Measurements from ENCODE around the gene SPC24.

Gene SPC24, protein sequence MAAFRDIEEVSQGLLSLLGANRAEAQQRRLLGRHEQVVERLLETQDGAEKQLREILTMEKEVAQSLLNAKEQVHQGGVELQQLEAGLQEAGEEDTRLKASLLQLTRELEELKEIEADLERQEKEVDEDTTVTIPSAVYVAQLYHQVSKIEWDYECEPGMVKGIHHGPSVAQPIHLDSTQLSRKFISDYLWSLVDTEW

DNA sequence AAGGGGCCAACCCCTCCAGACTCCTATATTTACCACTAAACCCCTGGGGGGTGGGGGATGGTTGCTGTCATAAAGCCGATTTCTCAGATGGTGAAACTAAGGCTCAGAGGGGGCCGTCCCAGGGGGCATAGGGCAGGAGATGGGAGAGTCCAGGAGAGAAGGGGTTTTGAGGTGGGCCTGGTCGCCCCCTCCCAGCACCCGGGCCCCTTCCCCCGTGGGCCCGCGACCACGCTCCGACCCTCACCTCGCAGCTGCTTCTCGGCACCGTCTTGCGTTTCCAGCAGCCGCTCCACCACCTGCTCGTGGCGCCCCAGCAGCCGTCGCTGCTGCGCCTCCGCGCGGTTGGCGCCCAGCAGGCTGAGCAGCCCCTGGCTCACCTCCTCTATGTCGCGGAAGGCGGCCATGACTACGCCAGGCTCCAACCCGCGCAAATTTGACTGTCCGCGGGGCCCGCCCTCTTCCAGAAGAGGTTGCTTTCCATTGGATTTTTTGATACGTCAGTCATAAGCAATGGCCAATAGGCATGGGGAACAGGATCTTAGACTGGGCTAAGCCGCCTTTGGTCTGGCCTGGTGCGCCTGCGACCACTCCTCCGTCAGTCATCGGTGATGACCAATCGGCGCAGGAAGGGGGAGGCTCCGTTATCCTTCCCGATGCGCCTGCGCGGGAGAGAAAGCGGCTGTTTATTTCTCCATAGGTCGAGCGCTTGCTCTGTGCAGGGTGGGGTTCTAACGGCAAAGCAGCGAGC, at the start of gene SPC24:
SPC24 (minus strand) TSS at position 410 of the 748 bp plus-strand sequence; CDS start at position 404, 6 bp downstream.
- ATAC-seq (peak; percentile 99), DNase-seq (peak; percentile 93)

DNA sequence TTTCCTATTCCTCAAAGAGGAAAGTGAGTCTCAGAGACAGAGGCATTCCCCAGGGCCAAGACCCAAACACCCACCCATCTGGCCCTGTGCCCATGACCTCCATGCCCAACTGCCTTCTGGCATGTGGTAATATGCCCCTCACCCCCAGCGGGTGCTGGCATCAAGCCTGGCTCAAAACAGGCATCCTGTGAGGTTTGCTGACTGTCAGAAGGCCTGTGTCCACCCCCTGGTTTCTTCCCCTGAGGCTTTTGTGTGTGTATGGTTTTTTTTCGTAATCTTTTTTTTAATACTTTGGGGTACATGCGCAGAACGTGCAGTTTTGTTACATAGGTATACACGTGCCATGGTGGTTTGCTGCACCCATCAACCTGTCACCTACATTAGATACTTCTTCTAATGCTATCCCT, 49.4 kb upstream of the SPC24 start:
- no peak for DNase-seq
- no peak for ATAC-seq

DNA sequence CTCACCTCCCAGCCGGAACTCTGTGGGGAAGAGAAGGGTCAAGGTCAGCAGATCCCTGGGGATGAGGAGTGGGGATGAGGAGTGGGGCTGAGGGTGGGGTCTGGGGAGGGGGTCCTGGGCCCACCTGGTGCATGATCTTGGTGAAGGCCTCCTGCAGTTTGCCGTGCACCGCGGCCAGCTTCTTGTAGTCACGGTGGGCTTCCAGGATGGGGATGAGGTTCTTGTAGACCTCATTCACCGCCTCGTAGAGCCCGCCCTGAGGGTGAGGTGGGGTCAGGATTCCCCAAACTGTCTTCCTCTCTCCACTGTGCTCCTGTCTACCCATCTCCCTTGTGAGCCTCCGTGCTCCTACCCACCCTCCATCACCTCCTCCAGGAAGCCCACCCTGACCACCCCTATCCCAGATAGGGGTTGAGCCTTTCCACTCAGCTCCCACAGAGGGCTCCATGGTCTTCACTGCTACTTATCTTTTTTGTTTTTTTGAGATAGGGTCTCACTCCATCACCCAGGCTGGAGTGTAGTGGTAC, 48.6 kb upstream of the SPC24 start:
- DNase-seq (no peak), ATAC-seq (no peak)

DNA sequence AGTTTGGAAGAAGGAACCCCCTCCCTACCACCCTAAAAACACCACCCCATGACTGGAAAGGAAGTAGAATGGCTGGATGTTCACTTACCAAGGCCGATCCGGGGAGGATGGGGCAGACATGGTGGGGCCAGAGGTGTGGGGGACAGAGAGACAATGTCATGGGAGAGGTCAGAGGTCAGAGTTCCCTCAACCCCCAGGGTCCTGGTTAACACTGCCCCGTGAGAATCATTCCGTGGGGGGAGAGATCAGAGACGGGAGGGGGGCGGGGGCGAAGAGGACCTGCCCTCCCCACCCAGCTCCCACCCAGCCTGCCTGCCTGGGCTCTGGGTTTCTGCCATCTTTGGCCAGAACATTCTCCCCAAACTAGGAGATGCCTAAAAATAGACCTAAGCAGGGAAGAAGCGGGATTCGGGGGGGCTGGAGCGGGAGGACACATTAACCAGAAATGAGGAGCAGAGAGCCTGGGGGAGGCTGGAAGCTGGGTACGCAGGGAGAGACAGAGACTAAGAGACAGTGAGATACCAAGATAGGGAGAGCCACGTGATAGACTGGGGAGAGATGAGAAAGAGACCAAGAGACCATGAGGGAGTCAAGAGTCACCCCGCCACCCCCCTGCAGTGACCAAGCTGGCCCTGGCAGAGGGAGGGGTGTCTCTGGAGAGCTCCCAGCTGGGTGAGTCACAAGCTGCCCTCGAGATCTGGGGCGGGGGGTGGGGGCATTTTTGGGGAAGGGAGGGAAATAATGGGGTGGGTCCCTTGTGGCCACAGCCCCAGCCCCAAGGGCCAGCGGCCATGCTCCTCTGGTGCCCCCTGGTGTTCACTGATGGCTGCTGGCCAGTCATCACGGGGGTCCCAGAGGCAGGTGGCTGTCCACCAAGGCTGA, 47.9 kb upstream of the SPC24 start:
- peak; percentile 68 for DNase-seq
- no peak for ATAC-seq

DNA sequence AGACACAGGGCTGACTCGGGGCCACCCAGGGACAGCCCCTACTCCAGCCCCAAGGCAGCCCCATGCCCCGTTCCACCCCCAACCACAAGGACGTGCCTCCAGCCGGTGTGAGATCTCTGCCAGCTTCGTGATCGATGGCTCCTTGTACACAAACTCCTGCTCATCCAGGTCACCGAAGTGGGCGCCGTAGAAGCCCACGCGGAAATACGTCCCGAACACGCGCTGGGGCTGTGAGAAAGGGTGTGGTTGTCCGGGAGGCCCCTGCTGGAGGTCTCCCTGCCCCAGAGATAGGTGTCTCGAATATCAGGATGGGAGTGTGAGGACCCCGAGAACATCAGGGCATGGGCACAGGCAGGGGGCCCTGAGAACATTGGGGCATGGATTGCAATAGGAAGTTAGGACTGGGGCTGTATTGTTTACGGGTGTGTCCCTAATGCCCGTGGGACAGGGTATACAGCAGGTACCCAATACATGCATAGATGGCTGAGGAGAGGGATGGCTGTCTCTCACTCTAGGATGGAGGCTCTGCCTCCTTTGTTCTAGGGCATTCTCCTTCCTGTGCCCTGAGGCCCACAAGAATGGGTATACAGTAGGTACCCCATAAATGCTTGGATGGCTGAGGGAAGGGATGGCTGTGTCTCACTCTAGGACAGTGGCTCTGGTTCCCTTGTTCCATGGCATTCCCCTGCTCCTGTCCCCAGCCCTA, 47.1 kb upstream of the SPC24 start:
- DNase-seq (no peak), ATAC-seq (no peak)

DNA sequence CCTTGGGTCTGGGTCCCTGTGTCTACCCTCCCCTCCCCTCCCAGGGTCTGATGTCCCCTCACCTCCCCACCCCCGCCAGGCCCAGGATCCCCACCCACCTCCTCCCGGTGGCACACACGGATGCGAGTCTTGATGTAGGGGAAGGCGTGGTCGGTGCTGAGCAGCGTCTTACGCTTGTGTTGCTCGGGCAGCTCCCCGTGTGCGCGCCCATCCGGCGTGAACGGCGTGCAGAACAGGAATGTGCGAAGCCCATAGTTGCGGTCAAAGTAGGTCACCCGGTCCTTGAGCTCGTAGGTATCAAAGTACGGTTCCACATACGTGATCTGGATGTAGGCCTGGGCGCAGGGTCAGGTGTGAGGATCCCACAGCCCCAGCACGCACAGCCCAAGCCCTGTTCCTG, 46.2 kb upstream of the SPC24 start:
- no peak for ATAC-seq
- DNase-seq, result no peak

DNA sequence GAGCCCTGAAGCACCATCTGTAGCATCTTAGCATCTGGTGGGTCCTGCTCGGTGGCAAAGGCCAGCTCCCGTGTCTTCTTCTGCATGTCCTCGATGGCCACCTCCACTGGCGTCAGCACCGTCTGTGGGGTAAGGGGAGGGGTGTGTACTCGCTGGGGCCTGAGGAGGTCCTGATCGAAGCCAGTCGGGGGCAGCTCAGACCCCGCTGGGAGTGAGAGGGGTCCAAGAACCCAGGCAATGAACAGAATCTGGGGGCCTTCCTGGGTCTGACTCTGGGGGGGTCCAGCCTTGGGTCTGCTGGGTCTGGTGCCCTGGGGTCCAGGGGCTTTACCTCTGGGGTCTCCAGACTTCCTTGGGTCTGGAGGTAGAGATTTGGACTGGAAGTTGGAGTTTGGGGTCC, 45.3 kb upstream of the SPC24 start:
- DNase-seq, result no peak
- ATAC-seq, result no peak

DNA sequence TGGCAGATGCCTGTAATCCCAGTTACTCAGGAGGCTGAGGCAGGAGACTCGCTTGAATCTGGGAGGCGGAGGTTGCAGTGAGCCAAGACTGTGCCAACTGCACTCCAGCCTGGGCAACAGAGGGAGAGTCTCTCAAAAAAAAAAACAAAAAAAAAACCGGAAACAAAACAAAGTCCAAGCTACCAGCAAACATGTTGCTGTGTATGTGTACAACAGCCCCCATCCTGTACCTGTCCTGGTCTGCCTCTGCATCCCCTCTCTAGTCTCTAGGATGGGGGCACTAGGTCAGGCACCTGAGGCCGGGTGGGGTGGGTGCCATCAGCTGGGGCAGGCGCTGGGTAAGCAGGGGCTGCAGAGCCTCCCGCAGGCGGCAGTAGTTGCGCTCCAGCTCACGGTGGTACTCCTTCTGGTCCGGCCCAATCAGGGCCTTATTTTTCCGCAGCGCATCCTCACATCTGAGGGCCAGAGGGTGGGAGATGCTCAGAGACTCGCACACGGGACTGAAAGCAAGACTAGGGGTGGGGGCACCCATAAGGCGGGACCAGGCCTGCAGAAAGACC, 44.5 kb upstream of the SPC24 start:
- DNase-seq (no peak), ATAC-seq (no peak)

DNA sequence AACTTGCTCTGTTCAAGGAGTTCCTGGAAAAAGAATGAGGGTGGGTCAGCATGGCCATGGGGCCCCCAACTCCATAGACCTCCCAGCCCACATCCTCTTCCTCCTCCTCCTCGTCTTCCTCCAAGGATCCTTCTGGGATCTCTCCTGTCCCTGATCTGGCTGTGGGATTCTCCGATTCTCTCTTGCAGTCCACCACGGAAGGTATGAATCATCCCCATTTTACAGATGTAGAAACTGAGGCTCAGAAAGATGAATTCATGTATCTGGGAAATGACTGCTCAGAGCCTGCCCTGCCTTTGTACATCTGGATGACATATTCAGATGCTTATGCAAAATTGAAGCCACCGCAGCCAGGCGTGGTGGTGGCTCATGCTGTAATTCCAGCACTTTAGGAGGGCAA, 43.9 kb upstream of the SPC24 start:
- DNase-seq (no peak), ATAC-seq (no peak)

DNA sequence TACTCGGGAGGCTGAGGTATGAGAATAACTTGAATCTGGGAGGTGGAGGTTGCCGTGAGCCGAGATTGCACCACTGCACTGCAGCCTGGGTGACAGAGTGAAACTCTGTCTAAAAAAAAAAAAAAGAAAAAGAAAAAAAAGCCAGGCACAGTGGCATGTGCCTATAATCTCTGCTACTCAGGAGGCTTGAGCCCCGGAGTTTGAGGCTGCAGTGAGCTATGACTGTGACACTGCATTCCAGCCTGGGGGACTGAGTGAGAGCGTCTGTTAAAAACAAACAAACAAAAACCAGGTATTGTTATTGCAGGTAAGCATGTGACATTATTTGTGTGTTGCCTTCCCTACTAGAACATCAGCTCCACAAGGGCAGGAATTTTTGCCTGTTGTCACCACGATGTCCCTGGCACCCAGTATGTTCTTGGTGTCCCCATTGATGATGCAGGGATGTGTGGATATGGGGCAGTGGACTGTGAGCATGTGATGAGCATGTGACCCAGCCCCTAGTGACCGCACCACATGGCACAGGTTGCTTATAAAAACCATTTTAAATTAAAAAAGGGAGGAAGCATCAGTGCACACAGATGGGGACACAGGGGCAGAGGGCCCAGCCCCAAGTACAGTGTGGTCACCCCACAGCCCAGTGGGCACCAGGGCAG, 43.3 kb upstream of the SPC24 start:
- ATAC-seq (no peak), DNase-seq (no peak)

DNA sequence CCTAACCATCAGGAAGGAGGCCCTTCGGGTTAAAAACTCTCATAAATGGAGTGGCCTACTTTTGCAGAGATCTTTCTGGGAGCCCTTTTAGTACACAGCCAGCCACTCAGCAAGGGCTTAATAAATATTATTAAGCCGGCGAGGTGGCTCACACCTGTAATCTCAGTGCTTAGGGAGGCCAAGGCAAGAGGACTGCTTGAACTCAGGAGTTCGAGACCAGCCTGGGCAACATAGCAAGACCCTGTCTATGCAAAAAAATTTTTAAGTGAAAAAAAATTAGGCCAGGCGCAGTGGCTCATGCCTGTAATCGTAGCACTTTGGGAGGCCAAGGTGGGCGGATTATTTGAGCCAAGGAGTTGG, 42.6 kb upstream of the SPC24 start:
- DNase-seq (no peak), ATAC-seq (no peak)

DNA sequence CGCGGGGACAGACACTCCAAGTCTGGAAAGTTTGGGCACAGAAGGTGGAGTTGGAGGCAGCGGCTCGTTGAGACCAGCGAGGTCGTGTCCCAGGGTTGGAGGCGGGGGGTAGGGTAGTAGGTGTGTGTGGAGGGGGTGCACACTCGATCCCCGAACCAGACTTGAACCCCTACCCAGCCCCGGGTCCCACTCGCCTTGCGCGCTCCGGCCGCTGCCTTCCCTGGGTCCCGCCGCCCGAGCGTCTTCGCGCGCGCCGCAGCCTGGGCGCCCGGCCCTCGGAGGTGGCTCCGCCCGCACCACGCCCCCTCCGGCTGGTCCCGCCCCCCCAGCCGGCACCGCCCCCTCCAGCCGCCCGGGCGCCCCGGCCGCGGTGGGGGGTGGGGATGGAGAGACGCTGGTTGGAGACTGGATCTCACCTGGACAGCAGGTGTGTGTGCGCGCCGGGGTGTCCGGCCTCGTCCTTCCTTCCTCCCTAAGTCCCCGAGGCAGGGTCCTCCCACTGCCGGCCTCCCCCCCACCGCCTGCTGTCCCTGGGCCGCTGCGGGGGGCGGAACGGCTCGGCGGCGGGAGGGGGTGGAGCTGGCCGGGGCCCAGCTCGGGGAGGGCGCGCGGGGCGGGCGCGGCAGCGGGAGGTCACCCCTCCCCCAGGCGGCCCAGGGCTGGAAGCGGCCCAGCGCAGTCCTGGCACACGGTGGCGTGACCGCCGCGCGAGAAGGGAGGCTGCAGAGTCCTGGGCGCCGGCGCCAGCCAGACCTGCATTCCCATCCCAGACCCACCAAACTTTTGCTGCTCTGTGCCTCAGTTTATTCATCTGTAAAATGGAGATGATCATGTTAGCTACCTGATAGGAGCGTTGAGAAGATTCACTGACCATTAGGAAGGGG, 42.0 kb upstream of the SPC24 start, which contains the start of gene KANK2:
KANK2 (minus strand) TSS at position 255 of the 884 bp plus-strand sequence. CDS start 3,034 bp downstream, outside the sequence.
- DNase-seq (peak; percentile 84), ATAC-seq (peak; percentile 86)

DNA sequence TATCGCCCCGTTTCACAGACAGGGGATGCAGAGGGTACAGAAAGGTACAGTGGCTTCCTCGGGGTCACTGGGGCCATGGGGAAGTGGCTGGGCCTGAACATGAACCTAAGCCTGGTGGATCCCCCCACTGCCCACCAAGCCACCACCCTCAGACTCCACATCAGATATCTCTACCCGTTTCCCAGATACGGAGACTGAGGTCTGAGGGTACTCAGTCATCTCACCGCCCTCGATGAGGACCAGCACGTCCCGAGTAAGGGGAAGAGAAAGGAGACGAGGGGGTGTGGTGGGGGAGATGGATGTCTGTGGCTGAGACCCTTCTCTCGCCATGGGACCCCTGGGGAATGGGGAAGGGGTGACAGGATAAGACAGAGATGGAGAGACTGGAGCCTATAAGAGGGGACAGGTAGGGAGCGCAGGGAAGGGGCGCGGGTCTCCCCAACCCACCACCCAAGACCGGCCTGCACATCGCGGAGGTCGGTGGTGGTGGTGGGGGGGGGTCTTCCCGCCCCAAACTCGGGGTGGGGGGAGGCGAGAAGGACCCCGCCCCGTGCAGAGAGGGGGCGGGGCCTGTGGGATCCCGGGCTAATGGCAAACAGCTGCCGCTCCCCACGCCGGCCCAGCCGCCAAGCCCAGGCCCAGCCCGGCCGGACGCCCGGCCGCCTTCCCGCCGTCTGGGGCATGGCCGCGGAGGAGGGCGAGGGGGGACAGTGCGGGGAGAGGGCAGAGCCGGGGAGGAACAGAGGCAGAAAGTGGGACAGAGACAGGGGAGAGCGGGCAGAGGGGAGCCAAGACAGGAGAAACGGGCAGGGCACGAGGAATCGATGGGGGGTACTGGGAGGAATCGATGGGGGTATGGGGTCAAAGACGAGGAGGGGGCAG, 41.1 kb upstream of the SPC24 start:
- DNase-seq (no peak), ATAC-seq (peak; percentile 11)

DNA sequence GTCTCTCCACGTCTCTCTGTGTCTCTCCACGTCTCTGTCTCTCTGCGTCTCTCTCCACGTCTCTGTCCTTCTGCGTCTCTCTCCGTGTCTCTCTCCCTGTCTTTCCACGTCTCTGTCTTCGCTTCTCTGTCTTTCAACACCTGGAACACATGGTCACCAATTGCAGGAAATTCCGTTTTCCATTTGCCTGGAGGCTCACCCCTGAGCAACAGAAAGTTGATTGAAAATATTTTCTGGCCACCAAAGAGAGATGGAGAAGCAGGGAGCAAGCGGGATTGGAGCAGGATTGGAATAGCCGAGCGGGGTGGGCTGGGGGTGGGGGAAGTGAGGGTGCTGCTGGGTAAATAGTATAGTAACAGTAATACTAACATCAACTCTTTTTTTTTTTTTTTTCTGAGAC, 40.1 kb upstream of the SPC24 start:
- no peak for ATAC-seq

DNA sequence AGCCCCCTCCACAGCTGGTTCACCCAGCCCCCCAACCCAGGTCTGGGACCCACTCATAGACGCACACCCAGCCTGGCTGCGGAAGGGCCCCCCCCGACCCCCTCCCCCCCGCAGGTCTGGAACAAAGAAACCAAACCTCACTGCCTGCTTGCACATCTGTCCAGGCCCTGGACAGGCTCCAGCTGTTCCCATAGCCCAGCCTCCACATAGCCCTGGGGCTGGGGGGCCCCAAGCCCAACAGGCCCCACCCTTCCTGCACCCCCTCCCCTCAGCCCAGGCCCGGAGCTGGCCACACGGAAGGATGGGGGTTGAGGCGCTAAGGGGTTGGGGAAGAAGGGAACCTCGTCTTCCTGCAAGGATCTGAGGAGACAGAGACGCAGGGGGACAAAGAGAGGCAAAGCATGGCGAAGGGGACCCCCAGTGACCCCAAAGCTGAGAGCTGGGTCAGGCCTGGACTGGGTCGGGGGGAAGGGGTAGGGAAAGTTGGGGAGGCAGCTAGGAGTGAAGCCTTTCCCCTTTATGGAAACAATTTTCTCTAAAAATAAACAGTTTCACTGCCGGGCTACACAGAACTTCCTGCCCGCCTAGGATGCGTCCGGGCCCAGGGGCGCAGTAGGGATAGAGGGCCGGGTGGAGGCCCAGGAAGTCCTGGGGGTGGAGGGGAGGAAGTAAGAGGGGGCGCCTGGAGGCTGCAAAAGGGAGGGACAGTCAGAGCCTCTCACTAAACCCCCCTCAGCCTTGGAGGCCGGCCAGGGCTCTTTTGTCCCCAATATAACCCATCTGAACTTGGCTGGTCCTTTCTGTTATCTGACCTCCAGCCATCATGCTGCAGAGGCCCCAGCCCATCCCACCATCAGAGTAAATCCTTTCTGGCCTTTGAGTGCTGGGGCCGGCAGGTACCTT, 39.3 kb upstream of the SPC24 start:
- ATAC-seq (no peak), DNase-seq (no peak)

More for the DNA sequence above, 40.1 kb upstream of the SPC24 start:
- no peak for DNase-seq

DNA sequence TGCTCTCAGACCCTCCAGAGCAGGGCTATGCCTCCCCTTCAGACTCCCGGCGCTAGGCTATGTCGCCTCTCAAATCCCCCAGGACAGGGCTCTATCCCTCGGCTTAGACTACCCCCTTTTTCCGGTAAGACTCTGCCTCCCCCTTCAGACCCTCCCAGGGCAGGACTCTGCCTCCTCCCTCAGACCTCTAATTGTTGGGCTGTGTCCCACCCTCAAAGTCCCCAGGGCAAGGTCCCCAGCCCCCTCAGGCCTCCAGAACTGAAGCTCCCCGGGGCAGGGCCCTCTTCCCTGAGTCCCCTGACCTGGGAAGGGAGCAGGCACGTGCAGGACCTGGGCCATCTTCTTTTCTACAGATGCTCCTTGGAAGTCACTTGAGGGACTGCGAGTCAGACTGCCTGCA, 38.6 kb upstream of the SPC24 start:
- no peak for ATAC-seq
- DNase-seq, result no peak

DNA sequence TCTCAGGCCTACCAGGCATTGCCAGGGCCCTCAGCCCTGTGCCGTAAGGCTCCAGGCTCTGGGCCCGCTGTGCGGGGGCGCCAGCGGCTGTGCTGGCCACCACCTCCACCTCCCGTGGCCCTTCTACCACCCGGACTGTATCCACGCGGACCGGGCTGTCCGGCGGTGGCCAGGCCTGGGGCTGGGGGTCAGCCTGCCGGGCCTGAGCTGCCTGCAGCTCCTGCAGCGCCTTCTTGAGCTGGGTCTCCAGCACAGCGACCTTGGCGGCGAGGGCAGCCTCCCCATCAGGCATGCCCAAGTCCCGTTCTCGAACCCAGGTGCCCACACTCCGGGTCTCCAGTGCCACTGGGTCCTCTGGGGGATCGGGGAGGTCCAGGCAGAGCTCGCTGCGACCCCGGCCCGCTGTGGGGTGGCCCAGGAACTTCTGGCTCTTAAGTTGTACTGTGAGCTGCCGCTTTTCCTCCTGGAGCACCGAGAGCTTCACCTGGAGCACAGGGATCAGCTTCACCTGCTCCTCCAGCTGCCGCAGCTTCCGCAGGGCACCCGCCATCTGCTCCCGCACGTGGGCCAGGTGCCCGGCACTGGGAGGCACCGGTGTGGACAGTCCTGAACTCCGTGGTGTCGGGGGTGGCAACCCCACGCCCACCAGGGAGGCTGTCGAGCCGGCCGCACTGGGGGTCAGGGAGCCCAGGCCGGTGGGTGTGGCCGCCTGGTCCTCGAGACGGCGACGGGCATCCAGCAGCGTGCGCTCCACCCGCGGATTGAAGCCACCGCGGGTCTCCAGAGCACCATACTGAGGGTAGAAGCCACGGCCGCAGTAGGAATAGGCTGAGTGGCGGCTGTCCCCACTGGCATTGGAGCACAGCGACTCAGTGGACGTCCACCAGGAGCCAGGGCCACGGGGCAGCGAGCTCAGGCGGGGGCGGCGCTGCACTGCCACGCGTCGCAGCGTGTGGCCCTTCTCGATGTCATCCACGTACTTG, 37.7 kb upstream of the SPC24 start:
- no peak for DNase-seq
- ATAC-seq, result no peak
